Lung (tissue), 12 donors: ENCODE data around the gene AMN. TPM values are rescaled to one million over a fixed set of nuclear protein-coding genes. Genes with fewer than 3 reads are reported as not detected.

ENCODE experiments used
- ATAC-seq: fragments of 200-7000 bp; cut with Tn5 transposase; one replicate; pipeline ENCODE4 v1.9.1; 2020; ENCODE audit warnings: moderate number of reproducible peaks; ENCODE audit not compliant: insufficient read depth, low FRiP score
- DNase-seq, 3 donors: peaks; one replicate each; pipeline ENCODE4 v3.0.0-alpha.2; 2013 to 2017
- H3K27ac ChIP-seq, 2 donors: one replicate each; pipeline ENCODE4 v1.5.1; 2013; ENCODE audit warnings: mild to moderate bottlenecking in 2 of 2, moderate library complexity in 2 of 2, control low read depth in 1 of 2, inconsistent platforms in 1 of 2, low read depth in 1 of 2, low read length in 1 of 2
- H3K27me3 ChIP-seq, 3 donors: one replicate each; pipeline ENCODE4 v1.5.1; 2013; ENCODE audit warnings: low read length in 2 of 3; ENCODE audit not compliant: control insufficient read depth in 3 of 3, insufficient read depth in 3 of 3
- H3K36me3 ChIP-seq, 4 donors: one replicate each; pipeline ENCODE4 v1.5.1; 2013; ENCODE audit warnings: low read length in 4 of 4, mild to moderate bottlenecking in 1 of 4, moderate library complexity in 1 of 4; ENCODE audit not compliant: control insufficient read depth in 4 of 4, insufficient read depth in 4 of 4
- H3K4me1 ChIP-seq, 5 donors: one replicate each; pipeline ENCODE4 v1.5.1; 2013; ENCODE audit warnings: low read length in 5 of 5, mild to moderate bottlenecking in 2 of 5, moderate library complexity in 1 of 5; ENCODE audit not compliant: control insufficient read depth in 5 of 5, insufficient read depth in 5 of 5
- H3K4me3 ChIP-seq: one replicate; pipeline ENCODE4 v1.5.1; 2013; ENCODE audit warnings: mild to moderate bottlenecking, control low read depth, moderate library complexity
- H3K9ac ChIP-seq, 2 donors: one replicate each; pipeline ENCODE4 v1.5.1; 2013; ENCODE audit warnings: low read length in 2 of 2, control low read depth in 1 of 2; ENCODE audit not compliant: insufficient read depth in 1 of 2
- H3K9me3 ChIP-seq, 4 donors: one replicate each; pipeline ENCODE4 v1.5.1; 2013; ENCODE audit warnings: low read length in 3 of 4, mild to moderate bottlenecking in 1 of 4, moderate library complexity in 1 of 4; ENCODE audit not compliant: control insufficient read depth in 4 of 4, insufficient read depth in 3 of 4
- CTCF ChIP-seq: IDR thresholded peaks from 2 replicates; pipeline ENCODE4 v1.5.1; 2012; ENCODE audit warnings: mild to moderate bottlenecking; ENCODE audit errors: control extremely low read depth, extremely low read depth
- WGBS, 2 donors: extraction: QIAGEN DNeasy Blood & Tissue Kit; methylation state at CpG; one replicate each; pipeline ENCODE4 v1.1.7; 2013; 5-methylcytosine and 5-hydroxymethylcytosine counted together
- polyA plus RNA-seq, 2 donors: library from polyadenylated mRNA; stranded (reverse); fragments of 200-250 nt; gene quantifications; one replicate each; pipeline ENCODE4 v1.2.1, GENCODE V29; 2013
- total RNA-seq, 2 donors: library from RNA; depleted of rRNA in 1 of 2; stranded (reverse); fragments of >200 nt in 1 of 2; gene quantifications; one replicate each; pipeline ENCODE4 v1.2.1, GENCODE V29; 2014 to 2021
- donor health status: control.
- donor health status: control.
- donor health status: Bipolar disorder and iron deficiency.
- donor health status: healthy.
- donor health status: DM: yes; HTN: yes; CAD: no.

AMN gene
- total and polyA plus RNA-seq, 4 donors: 0.94 to 24.7 (median 12.6) TPM

GRCh38 chr14:102907303-102907844 lies 15.1 kb upstream of the AMN start:
- H3K27me3 ChIP-seq: no peaks in the 10 kb centered on the region

GRCh38 chr14:102907980-102908730 lies 14.3 kb upstream of the AMN start:
- H3K9ac ChIP-seq: no peak overlapping the region
- H3K27ac ChIP-seq: no peak overlapping the region
- ATAC-seq (no peak), DNase-seq (no peak)
- H3K27me3 ChIP-seq: no peaks in the 10 kb centered on the region
- H3K9me3 ChIP-seq: no peaks in the 10 kb centered on the region
- peaks cover 0 to 36% (median 6%) of the 10 kb centered on the region in 4 donors for H3K36me3 ChIP-seq
- TF ChIP-seq CTCF: no peak
- H3K4me1 ChIP-seq: no peaks in the 10 kb centered on the region
- WGBS, 2 donors: 94 to 96% methylated on average over 23 of the region's 23 CpGs
- H3K4me3 ChIP-seq: no peak overlapping the region

More at GRCh38 chr14:102907303-102907844, 15.1 kb upstream of the AMN start:
- Histone ChIP-seq H3K9ac (no peak overlapping the region), H3K27ac (no peak overlapping the region), H3K4me3 (no peak overlapping the region), H3K36me3 (peaks cover 0 to 38% (median 6%) of the 10 kb centered on the region in 4 donors), H3K9me3 (no peaks in the 10 kb centered on the region), H3K4me1 (no peaks in the 10 kb centered on the region)
- DNase-seq (no peak), ATAC-seq (no peak)
- 97 to 98% methylated on average over 33 of the region's 33 CpGs for WGBS, 2 donors
- TF ChIP-seq CTCF: no peak

GRCh38 chr14:102908766-102909455 lies 13.6 kb upstream of the AMN start:
- no peak for DNase-seq
- no peak overlapping the region for H3K27ac ChIP-seq
- H3K4me3 ChIP-seq: no peak overlapping the region
- 96% methylated on average over 28 to 29 of the region's 29 CpGs for WGBS, 2 donors
- H3K36me3 ChIP-seq: peaks cover 0 to 29% (median 6%) of the 10 kb centered on the region in 4 donors
- no peak for TF ChIP-seq CTCF
- no peak for ATAC-seq
- no peaks in the 10 kb centered on the region for H3K4me1 ChIP-seq
- no peaks in the 10 kb centered on the region for H3K27me3 ChIP-seq
- H3K9ac ChIP-seq: no peak overlapping the region
- no peaks in the 10 kb centered on the region for H3K9me3 ChIP-seq
